Pulmonary artery endothelial cell (primary cell): ENCODE results near the gene GLCCI1. TPM values are rescaled to one million over a fixed set of nuclear protein-coding genes. Genes with fewer than 3 reads are reported as not detected.

Experiments used
- DNase-seq: peaks from one replicate; pipeline ENCODE4 v3.0.0-alpha.2; 2011; ENCODE audit warnings: low read depth, low spot score
- total RNA-seq: library from RNA; depleted of rRNA; stranded (reverse); fragments of >200 nt; gene quantifications from 2 replicates; pipeline ENCODE4 v1.2.3, GENCODE V29; 2014

Gene GLCCI1
- total RNA-seq, 1 donor from 2014 or later: 1.5 TPM

DNA sequence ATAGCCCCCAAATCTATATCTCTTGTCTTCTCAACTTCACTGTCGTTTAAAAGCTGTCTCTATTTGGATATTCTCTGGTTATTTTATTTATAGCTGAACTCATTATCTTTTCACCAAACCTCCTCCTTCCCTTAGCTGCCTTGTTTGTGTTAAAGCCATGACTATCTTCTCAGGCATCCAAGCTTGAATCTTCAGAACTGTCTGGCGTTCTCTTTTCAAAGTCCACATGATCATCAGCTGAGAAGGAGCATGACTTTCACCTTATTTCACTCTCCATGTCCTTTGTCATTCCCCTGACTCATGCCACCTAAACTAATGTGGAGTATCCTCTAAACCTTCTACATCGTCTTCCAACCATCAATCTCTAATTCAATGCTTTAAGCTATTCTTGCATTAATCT is 5.7 kb upstream of the GLCCI1 start:
- no peak for DNase-seq

DNA sequence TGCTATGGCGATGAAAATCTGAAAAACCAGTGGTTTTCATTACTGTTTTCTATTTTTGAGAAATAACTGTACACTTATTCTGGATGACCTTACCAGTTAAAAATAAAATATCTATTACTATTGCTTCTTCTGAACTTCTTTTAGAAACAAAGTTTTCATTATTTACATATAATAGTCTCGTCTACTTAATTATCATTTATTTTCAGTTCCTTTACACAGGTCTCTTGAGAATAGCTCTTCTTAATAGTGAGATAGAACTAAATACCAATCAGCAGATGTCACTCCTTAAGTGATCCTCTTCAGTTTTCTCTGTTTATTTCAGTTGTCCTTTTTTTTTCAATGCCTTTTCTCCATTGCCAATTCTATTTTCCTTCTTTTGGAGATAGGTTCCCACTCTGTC is 4.3 kb upstream of the GLCCI1 start:
- DNase-seq: no peak

DNA sequence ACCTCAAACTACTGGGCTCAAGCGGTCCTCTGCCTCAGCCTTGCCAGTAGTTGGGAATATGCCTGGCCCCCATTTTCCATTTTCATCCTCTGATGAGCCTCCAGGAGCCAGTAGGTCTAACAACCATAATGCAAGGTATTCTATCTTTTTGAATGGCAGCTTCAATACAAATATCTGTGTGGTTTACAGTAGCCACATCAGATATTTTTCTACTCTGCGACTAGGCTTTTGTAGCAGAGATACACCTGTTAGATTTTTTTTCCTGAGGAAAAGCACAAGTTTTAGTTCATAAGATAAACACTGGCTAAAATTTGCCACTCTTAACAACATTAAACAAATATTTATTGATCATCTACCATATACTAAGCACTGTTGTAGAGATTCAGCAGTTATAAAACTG is 3.9 kb upstream of the GLCCI1 start:
- no peak for DNase-seq

DNA sequence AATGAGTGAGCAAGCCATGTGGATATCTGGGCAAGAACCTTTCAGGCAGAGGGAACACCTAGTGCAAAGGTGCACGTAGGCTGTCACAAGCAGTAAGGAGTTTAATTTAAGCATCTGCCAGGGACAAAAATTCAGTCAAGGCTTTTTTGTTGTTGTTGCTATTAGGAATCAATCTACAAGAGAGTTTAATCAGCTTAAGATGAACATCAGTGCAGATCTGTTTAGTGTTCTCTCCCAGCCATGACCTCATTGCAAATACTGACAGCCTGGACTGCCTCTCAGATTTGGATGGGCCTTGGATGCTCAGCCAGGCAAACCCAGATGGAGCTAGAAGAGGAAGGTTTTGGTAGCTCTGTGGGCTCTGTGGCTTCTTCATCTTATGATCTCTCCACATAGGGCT is 3.3 kb upstream of the GLCCI1 start:
- no peak for DNase-seq

DNA sequence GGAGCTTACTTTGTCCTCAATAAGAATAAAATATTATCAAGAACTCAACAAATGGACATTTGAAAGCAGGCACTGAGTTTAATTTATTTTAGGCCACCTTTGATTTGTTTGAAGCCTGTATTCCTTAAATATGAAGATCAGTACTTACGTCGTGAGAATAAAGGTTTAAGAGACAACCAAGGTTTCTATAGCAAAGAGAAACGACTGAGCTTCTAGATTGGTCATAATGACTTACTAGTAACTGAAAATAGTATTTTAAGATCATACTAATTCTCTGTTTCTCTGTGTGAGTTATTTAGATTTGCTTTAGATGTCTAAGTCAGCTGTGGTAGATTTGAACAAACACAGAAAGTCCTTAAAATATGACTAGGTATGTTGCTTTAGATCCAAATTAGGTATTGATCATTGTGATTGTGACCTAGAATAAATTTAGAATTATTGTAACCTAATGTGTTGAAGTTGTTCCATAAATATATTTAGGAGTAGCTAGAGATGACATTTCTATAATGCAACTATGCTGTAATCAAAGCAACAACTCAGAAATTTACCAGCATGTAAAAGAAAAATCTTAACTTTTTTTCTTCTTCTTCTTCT is 2.4 kb upstream of the GLCCI1 start:
- no peak for DNase-seq

DNA sequence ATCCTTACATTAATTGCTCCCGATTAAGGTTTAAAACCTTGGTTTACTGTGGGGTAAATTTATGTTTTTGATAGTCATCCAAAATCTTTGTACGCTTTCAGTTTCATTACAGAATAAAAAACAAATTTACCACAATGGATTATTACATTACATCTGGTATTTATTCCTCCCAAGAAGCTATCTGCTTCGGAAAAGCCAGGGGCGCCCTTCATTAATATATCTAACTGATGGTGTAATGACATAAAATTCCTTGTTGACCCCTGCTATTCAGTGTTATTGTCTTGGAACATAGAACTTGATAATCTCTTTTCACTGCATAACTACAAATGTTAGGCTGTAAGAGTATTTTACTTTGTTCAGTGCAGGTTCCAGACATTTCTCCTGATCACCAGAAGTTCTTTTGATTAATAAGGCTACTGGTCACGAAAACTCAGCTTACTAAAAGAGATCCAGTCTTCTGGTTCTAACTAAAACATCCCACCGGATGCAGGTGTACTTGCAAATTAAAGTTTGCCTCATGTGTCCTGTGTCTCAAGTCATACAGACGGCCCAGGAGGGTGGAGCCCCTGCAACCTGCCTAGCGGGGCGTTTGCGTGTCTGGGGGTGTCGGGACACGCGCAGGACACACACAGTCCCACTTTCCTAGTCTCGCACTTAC is 581 bp upstream of the GLCCI1 start:
- DNase-seq: no peak

DNA sequence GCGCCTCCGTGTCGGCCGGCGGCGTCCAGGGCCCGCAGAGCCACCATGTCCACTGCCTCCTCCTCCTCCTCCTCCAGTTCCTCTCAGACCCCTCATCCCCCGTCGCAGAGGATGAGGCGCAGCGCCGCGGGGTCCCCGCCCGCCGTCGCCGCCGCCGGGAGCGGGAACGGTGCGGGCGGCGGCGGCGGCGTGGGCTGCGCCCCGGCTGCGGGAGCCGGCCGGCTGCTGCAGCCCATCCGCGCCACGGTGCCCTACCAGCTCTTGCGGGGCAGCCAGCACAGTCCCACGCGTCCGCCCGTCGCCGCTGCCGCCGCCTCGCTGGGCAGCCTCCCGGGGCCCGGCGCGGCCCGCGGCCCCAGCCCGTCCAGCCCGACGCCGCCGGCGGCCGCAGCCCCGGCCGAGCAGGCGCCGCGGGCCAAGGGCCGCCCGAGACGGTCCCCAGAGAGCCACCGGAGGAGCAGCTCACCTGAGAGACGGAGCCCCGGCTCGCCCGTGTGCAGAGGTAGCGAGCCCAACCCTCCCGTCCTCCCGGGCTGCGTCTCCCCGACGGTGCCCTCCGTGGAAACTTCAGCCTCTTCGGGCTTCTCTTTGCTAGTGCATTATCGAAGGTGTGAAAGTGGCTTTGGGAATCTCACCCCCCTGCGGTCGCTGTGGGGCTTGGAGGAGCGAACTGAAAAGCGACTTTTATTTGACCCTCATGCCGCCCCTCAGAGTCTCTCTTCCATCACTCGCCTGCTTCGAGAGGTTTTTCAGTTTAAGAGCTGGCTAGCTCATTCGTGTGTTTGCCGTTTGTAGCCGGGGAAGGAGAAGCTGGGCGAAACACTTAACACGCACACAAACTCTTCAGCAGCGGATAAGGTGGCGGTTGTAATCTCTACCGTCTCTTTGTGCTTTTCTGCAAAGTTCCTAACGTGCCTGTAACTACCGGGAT is 975 bp downstream of the GLCCI1 start:
- DNase-seq: no peak

DNA sequence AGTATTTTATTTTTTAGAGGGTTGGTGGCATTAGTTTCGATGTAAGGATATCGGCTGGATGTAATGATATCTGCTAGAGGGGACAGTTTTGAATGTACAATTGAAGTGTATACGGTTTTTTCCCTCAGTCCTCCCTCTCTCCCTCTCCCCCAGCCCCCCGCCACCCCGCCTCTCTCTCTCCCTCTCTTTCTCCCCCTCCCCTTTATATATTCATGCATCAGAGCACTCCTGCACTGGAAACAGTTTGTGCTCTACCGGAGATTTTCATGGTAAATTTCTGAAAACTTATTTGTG is 1.6 kb downstream of the GLCCI1 start:
- DNase-seq: no peak

DNA sequence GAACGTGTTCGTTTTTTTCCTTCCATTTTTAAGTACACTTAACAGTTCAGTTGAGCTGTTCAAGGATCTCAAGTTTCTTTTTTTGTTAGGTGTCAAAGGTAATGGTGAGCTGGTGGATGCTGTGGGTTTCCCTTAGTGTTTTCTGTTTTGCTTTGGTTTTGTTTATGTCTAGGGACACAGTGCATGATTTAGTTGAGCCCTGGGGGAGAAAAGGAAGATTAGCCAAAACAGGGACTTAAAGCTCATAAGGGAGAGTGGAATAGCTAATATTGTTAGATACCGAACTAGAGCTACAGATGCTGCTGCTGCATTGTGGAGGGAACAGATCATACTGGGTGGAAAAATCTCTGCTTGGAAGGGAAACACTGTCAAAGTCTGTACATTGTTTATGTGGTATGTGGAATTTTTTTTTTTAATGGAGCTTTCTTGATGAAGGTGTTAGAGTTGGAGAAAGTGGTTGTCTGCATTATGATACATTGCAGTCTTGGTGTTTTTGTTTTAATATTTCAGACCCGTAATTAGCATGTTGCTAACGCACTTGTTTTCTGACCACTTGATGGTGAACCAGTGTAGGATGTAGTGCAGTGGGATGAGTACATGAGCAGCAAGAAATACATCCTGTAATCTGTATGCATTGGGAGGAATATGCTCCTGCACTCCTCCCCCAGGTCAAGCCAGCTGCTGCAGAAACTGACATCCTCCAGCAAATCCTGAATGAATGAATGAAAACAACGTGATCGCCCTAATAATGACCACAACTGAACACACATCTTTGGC is 2.1 kb downstream of the GLCCI1 start:
- no peak for DNase-seq

DNA sequence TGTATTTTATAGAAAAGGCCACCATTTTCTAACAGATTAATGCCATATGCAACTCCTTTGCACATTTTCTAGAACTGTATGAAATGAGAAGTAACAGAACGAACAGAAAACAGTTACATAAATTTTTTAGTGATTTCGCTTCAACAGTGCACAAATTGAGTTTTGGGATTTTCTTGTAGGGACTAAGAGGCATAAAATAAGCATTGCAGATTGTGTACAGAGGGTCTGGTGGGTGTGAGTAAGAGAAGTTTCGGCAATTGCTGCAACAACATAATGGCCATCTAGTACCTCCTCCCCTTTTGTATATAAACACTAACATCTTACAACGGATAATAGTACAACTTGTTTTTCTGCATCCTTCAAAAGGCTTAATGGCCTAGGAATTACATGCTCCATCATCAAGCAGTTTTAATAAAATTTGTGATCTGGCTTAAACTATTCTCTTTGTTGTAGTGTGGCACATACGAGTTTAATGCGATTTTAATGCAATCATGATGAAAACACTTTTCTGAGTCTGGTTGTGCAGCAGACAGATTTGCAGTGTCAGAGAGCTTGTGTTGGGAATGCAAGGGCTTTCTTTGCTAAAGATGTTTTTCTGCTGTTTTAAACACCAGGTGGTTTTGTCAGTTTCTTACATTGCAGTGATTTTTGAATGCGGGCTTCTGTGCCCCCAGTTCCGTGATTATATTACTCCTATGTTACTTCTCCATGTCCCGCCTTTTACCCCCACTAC is 2.9 kb downstream of the GLCCI1 start:
- DNase-seq: no peak

DNA sequence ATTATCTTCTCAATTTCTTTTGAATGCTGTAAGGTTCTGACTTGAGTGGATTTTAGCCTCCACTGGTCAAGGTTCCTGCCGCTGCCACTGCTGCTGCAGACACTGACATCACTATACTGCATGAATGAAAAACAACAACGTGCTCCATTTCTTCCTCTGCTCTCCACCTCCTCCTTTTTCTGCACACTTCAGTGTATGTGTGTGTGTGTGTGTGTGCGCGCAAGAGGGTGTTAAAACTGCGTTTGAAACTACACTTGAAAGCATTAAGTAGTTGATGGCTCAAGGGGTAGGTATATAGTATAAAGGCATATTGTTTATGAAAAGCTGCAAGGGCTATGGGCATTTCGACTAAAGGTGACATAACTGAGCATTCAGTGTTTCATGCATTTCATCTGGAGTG is 3.5 kb downstream of the GLCCI1 start:
- DNase-seq: no peak

DNA sequence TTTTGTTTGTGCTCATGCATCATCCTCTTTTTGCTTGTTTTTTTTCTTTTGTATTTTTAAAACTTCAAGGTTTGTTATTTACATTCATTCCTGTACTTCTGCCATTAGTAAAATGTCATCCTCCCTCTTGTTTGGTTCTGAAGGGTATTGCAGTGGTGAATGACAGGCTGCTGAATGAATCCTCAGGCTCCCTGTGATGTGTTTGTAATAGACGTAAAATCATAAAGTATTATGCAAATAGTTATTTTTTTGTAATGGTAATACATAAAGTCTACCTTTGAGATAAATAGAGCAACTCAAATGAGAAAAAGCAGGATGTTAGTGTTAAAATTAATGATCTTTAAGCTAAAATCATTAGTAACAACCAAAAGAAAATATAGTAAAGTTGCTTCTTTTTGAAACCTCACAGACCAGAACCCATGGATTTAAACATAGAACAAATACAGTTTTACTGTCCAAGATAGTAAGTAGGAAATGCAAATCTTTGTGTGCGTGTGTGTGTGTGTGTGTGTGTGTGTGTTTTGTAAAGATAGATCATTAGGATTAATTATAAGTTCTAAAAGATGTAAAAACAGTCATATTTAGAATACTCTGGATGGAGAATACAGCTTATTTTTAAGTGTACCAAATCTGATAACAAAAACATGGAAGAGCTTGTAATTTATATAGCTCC is 4.5 kb downstream of the GLCCI1 start:
- no peak for DNase-seq

DNA sequence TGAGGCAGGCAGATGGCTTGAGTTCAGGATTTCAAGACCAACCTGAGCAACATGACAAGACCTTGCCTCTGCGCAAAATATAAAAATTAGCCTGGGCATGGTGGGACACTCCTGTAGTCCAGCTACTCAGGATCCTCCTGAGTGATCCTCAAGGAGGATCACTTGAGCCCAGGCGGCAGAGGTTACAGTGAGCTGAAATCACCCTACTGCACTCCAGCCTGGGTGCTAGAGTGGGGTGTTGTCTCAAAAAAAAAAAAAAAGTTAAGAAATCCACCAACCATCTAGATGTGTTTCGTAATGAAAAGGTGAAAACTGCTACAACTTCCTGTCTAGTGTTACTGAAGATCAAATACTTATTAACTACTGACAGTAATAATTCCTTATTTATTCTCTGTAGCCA is 8.1 kb downstream of the GLCCI1 start:
- no peak for DNase-seq

DNA sequence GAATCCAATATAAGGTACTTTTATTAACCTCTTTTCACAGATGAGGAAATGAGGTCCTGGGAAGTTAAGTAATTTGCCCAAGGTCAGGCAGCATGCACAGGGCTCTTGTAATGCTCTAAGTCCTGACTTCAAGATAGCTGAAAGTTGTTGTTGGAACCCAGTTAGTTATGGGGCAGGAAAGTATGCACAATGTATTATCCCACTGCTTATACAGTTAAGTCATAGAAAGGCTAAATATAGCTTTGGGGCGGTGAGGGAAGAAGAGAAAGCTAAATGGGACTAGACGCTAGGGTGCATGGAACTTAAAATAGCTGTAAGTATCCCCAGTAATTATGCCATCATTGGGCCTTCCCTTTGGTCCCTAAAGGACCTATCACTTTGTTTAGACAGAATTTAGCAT is 9.2 kb downstream of the GLCCI1 start:
- DNase-seq: no peak

DNA sequence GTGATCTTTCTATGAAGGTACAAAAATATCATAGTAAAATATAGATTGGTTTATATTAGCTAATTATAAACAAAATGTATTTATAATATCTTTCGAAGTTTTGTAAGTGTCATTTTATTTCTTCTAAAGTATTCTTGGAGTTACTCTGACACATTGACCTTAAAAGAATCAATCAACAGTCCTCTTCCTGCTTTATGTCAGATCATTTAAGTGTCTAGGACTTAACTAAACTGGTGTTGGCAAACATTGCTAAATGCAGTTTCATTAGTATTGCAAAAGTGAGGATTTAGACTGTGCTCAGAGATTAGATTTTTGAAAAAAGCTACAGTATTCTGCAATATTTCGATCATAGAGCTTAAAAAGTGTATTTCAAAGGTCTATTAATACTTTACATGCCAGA is 10.3 kb downstream of the GLCCI1 start:
- DNase-seq: no peak

DNA sequence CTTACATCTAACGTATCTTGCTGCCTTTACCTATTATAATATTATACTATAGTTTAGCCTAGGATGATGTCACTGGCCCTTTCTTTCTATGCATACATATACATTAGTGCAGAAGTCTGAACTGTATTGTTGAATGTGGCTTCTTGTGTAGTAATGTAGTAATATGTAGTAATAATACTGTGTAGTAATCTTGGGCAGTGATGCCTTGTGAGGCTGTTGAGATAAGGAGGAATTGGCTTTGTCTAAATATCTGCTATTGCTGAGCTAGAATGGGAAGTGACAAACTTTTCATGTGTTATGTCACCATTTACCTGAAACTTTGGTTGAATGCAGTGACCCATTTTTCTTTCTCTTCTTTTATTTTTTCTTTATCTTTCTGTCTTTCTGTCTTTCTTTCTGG is 11.0 kb downstream of the GLCCI1 start:
- DNase-seq: no peak

DNA sequence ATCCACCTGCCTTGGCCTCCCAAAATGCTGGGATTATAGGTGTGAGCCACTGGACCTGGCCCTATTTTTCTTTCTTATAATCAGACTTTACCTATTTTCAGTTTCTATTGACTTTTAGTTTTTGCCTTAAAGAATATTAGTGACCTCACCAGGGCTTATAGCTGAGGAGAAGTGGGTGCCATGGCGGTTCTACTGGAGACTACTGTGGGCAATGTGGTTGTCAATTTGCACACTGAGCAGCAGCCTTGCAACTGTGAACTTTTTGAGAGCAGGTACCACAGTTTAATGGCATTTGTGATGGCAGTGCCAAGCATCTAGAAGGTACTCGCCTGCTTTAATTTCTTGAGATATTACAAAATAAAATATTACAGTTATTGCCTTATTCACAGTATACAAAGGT is 11.5 kb downstream of the GLCCI1 start:
- no peak for DNase-seq

DNA sequence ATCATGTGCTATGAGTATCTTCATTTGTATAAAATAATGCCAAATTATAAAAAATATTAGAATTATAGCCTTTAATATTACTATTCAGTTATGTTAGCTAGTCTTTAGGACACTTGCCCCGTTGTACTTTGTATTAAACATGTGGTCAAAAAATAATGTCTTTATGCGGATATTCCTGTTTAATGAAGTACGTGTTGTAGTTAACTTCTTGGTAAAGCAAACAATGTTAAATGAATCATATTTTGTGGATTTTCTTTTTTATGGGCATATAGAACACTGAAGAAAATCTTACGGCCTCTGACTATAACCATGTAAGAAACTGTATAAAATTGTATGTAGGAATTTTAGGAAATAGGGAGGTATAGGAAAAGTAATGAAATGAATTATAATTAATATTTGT is 14.3 kb downstream of the GLCCI1 start:
- DNase-seq: no peak

DNA sequence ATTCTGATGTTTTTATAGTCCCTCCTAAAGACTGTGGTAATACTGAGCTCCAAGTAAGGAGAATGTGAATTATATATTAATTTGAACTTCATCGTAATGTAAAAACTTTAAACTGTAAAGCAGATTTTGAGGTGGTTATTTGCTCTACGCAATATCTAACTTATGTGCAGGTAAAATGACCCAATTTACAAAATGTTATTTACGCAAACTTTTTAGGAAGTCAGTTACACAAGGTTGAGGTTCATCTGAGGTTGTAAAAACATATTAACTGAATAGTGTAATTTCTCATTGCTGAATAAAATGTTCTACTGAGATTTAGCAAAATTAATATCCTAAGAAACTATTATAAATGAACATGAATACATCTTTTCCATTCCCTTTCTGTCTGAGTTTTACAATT is 15.8 kb downstream of the GLCCI1 start:
- DNase-seq: no peak

DNA sequence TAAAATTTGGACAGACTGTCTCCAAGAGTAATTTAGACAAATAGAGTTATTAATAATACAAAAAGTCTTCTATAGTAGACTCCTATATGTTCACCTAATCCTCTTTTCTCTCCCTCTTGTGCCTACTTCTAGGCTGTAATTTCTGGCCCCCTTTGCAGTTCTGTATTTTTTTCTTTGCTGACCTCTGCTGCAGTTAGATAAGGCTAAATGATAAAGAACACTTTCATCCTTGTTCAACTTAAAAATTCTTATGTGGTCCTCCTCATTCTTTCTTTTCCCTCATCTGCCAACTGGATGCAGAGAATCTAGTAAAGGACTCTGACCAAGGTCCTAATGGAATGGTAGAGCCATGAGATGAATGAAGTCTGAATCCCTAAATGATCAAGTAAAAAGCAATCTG is 20.1 kb downstream of the GLCCI1 start:
- no peak for DNase-seq

DNA sequence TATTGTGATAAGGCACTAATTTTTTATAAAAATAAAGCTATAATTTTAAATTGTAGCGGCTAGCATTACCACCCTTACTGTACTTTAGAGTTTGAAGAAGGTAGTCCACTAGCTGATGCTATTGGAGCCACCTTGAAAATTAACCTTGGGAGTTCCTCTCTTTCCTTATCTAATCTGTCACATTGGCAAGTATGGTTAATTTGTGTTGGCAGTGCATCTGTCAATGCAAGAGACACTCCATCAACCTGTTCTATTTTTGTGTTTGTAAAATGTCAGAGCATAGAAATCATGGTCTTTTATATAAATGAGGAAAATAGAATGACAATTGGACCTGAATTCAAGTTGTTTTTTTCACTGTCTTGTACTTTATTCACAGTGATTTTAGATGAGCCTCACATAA is 20.5 kb downstream of the GLCCI1 start:
- DNase-seq: no peak
